ENCODE results near the gene SPRR5.

The SPRR5 gene

GRCh38 chr1:152946651-152947256 is at the start of gene SPRR5:
Gene SPRR5, plus strand, starts transcription at chr1:152947206. Its CDS starts 1,349 bp downstream, at chr1:152948555.
- no peak for DNase-seq (ENCODE audit: low spot score)

GRCh38 chr1:152899027-152899426 is 48.0 kb upstream of the SPRR5 start:
- no peak for DNase-seq (ENCODE audit: low spot score)

GRCh38 chr1:152899883-152900282 is 47.1 kb upstream of the SPRR5 start:
- DNase-seq (ENCODE audit: low spot score) = no peak

- DNase-seq (ENCODE audit: low spot score) = no peak
These were observed 45.4 kb upstream of the SPRR5 start for GRCh38 chr1:152901631-152902030.

- no peak for DNase-seq (ENCODE audit: low spot score)
These were observed 44.4 kb upstream of the SPRR5 start for GRCh38 chr1:152902636-152903035.

GRCh38 chr1:152904688-152905440 is 42.1 kb upstream of the SPRR5 start:
- no peak for DNase-seq (ENCODE audit: low spot score)

- no peak for DNase-seq (ENCODE audit: low spot score)
These were observed 40.9 kb upstream of the SPRR5 start for GRCh38 chr1:152906023-152906565.

GRCh38 chr1:152907686-152908601 is 39.1 kb upstream of the SPRR5 start, which contains the start of gene IVL:
Gene IVL, plus strand, starts transcription at chr1:152908546. Its CDS starts 1,252 bp downstream, at chr1:152909798.
- DNase-seq (ENCODE audit: low spot score) = no peak

- DNase-seq (ENCODE audit: low spot score) = no peak
These were observed 37.8 kb upstream of the SPRR5 start for GRCh38 chr1:152909206-152909605.

GRCh38 chr1:152912471-152912870 is 34.5 kb upstream of the SPRR5 start:
- no peak for DNase-seq (ENCODE audit: low spot score)

GRCh38 chr1:152912900-152913299 is 34.1 kb upstream of the SPRR5 start:
- no peak for DNase-seq (ENCODE audit: low spot score)

GRCh38 chr1:152917794-152918193 is 29.2 kb upstream of the SPRR5 start:
- DNase-seq (ENCODE audit: low spot score) = no peak

GRCh38 chr1:152919071-152919470 is 27.9 kb upstream of the SPRR5 start:
- no peak for DNase-seq (ENCODE audit: low spot score)

- DNase-seq (ENCODE audit: low spot score) = peak; percentile 8
These were observed 22.8 kb upstream of the SPRR5 start for GRCh38 chr1:152924191-152924590.

- peak; percentile 6 for DNase-seq (ENCODE audit: low spot score)
These were observed 20.9 kb upstream of the SPRR5 start for GRCh38 chr1:152926091-152926490.

GRCh38 chr1:152928671-152929070 is 18.3 kb upstream of the SPRR5 start:
- no peak for DNase-seq (ENCODE audit: low spot score)

- DNase-seq (ENCODE audit: low spot score) = no peak
These were observed 14.7 kb upstream of the SPRR5 start for GRCh38 chr1:152932170-152932811.

GRCh38 chr1:152933196-152933595 is 13.8 kb upstream of the SPRR5 start:
- no peak for DNase-seq (ENCODE audit: low spot score)

GRCh38 chr1:152940614-152941013 is 6.4 kb upstream of the SPRR5 start:
- DNase-seq (ENCODE audit: low spot score) = peak; percentile 4

GRCh38 chr1:152941037-152941711 is 5.8 kb upstream of the SPRR5 start:
- no peak for DNase-seq (ENCODE audit: low spot score)

GRCh38 chr1:152942161-152942560 is 4.8 kb upstream of the SPRR5 start:
- no peak for DNase-seq (ENCODE audit: low spot score)
